DOHH2 (cell line): ENCODE results near the gene SEMA6A.

ENCODE experiments used
- H3F3A ChIP-seq: fragments of 200-600 bp; sonication (generic), shearing (Covaris generic); 2 replicates; pipeline ENCODE4 v1.6.0; 2016; ENCODE audit warnings: antibody characterized with exemption, mild to moderate bottlenecking; ENCODE audit not compliant: control insufficient read depth, insufficient read depth
- H3K27ac ChIP-seq: fragments of 200-600 bp; sonication (generic); 2 replicates; pipeline ENCODE4 v1.5.1; 2014; ENCODE audit warnings: low read depth, mild to moderate bottlenecking, low read length, moderate library complexity
- H3K27me3 ChIP-seq: fragments of 200-600 bp; sonication (generic); 2 replicates; pipeline ENCODE4 v1.6.1; 2014; ENCODE audit warnings: mild to moderate bottlenecking, low read length, mixed read lengths; ENCODE audit not compliant: control insufficient read depth
- H3K36me3 ChIP-seq: fragments of 200-600 bp; sonication (generic); 2 replicates; pipeline ENCODE4 v1.6.1; 2014; ENCODE audit warnings: mild to moderate bottlenecking, low read length, moderate library complexity, mixed read lengths; ENCODE audit not compliant: control insufficient read depth
- H3K4me1 ChIP-seq: fragments of 200-600 bp; sonication (generic); 2 replicates; pipeline ENCODE4 v1.6.1; 2014; ENCODE audit warnings: mild to moderate bottlenecking, low read length, mixed read lengths; ENCODE audit not compliant: control insufficient read depth
- H3K4me2 ChIP-seq: fragments of 200-600 bp; sonication (generic); 2 replicates; pipeline ENCODE4 v1.6.0; 2014; ENCODE audit warnings: mild to moderate bottlenecking, low read length, moderate library complexity
- H3K4me3 ChIP-seq: fragments of 200-600 bp; sonication (generic); 2 replicates; pipeline ENCODE4 v1.5.1; 2014; ENCODE audit warnings: mild to moderate bottlenecking, low read length, mixed read lengths
- H3K79me2 ChIP-seq: fragments of 200-600 bp; sonication (generic); 2 replicates; pipeline ENCODE4 v1.6.1; 2014; ENCODE audit warnings: mild to moderate bottlenecking, low read length, mixed read lengths; ENCODE audit not compliant: control insufficient read depth
- H3K9me2 ChIP-seq: fragments of 200-600 bp; sonication (generic); replicated peaks from 2 replicates; pipeline ENCODE4 v1.6.1; 2014; ENCODE audit warnings: mild to moderate bottlenecking, low read length, mixed read lengths; ENCODE audit not compliant: control insufficient read depth
- H3K9me3 ChIP-seq: fragments of 200-600 bp; sonication (generic); 2 replicates; pipeline ENCODE4 v1.6.1; 2014; ENCODE audit warnings: antibody characterized with exemption, low read length, mixed read lengths; ENCODE audit not compliant: control insufficient read depth, insufficient read depth
- H4K20me1 ChIP-seq: fragments of 200-600 bp; sonication (generic); 2 replicates; pipeline ENCODE4 v1.6.0; 2014; ENCODE audit warnings: low read depth, mild to moderate bottlenecking, antibody characterized with exemption, low read length, moderate library complexity; ENCODE audit not compliant: control insufficient read depth, insufficient read depth
- EZH2phosphoT487 ChIP-seq: fragments of 200-600 bp; sonication (generic); IDR thresholded peaks from 2 replicates; pipeline ENCODE4 v1.6.1; 2017; ENCODE audit warnings: borderline replicate concordance, mild to moderate bottlenecking, antibody characterized with exemption, low read length, moderate library complexity, mixed read lengths
- TF ChIP-seq, protein P1 (sequence below): fragments of 200-600 bp; sonication (generic); IDR thresholded peaks from one replicate; pipeline ENCODE4 v1.5.1; 2014; ENCODE audit warnings: antibody characterized with exemption, mild to moderate bottlenecking, low read depth, low read length; ENCODE audit not compliant: poor library complexity, severe bottlenecking

The SEMA6A gene

GRCh38 chr5:116402235-116402634, 172.4 kb downstream of the SEMA6A start:
- no peaks in the 10 kb centered on the region for H3K79me2 ChIP-seq
- no peak for TF ChIP-seq EZH2phosphoT487
- H3K9me3 ChIP-seq, result no peaks in the 10 kb centered on the region
- H3K4me2 ChIP-seq, result no peak overlapping the region
- no peaks in the 10 kb centered on the region for H3K36me3 ChIP-seq
- H3K27ac ChIP-seq, result no peak overlapping the region
- no peaks in the 10 kb centered on the region for H3K9me2 ChIP-seq
- H3F3A ChIP-seq, result no peaks in the 10 kb centered on the region
- no peak overlapping the region for H3K4me3 ChIP-seq
- H3K27me3 ChIP-seq, result no peaks in the 10 kb centered on the region
- H4K20me1 ChIP-seq, result no peaks in the 10 kb centered on the region
- H3K4me1 ChIP-seq, result no peaks in the 10 kb centered on the region

GRCh38 chr5:116401576-116401975, 173.0 kb downstream of the SEMA6A start:
- H3K27me3 ChIP-seq, result no peaks in the 10 kb centered on the region
- no peaks in the 10 kb centered on the region for H3K9me3 ChIP-seq
- H4K20me1 ChIP-seq, result no peaks in the 10 kb centered on the region
- H3K4me2 ChIP-seq, result no peak overlapping the region
- no peak overlapping the region for H3K27ac ChIP-seq
- no peaks in the 10 kb centered on the region for H3K4me1 ChIP-seq
- H3F3A ChIP-seq, result no peaks in the 10 kb centered on the region
- H3K79me2 ChIP-seq, result no peaks in the 10 kb centered on the region
- H3K4me3 ChIP-seq, result no peak overlapping the region
- no peaks in the 10 kb centered on the region for H3K9me2 ChIP-seq
- no peaks in the 10 kb centered on the region for H3K36me3 ChIP-seq
- TF ChIP-seq, protein P1, sequence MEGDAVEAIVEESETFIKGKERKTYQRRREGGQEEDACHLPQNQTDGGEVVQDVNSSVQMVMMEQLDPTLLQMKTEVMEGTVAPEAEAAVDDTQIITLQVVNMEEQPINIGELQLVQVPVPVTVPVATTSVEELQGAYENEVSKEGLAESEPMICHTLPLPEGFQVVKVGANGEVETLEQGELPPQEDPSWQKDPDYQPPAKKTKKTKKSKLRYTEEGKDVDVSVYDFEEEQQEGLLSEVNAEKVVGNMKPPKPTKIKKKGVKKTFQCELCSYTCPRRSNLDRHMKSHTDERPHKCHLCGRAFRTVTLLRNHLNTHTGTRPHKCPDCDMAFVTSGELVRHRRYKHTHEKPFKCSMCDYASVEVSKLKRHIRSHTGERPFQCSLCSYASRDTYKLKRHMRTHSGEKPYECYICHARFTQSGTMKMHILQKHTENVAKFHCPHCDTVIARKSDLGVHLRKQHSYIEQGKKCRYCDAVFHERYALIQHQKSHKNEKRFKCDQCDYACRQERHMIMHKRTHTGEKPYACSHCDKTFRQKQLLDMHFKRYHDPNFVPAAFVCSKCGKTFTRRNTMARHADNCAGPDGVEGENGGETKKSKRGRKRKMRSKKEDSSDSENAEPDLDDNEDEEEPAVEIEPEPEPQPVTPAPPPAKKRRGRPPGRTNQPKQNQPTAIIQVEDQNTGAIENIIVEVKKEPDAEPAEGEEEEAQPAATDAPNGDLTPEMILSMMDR, result no peak
- no peak for TF ChIP-seq EZH2phosphoT487

DNA sequence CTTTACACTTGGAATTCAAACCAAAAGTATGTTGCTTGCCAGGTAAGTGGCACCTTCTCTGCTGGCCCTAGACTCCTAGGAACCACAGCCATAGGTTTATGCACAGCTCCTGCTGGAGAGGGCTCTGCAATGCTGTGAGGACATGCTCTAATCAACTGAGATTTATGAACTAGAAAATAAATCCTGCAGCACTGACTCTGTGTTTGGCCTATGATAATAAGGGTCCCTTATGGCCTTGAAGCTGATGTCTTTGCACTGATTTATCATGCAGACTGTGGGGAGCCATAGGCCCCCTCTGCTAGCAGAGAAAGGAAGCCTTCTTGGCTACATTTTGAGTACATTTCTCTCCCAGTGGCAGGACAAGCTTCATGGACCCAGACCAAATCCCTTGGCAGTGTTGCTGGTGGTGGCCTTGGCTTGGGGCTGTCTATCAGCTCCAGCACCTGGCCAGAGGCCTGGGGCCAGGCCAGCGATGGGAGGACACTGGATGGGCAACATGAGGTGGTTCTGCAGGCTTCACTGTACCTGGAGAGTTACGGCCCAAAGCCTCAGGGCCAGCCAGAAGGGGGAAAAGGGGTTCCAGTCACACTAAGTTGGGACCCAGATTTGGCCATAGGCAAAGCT, 178.0 kb downstream of the SEMA6A start:
- no peaks in the 10 kb centered on the region for H3K9me2 ChIP-seq
- no peak overlapping the region for H3K4me2 ChIP-seq
- no peaks in the 10 kb centered on the region for H3K27me3 ChIP-seq
- no peaks in the 10 kb centered on the region for H4K20me1 ChIP-seq
- no peak overlapping the region for H3K4me3 ChIP-seq
- no peaks in the 10 kb centered on the region for H3K36me3 ChIP-seq
- no peak for TF ChIP-seq EZH2phosphoT487
- TF ChIP-seq, protein P1, result no peak
- no peak overlapping the region for H3K27ac ChIP-seq
- H3K4me1 ChIP-seq, result no peaks in the 10 kb centered on the region
- H3F3A ChIP-seq, result no peaks in the 10 kb centered on the region
- no peaks in the 10 kb centered on the region for H3K79me2 ChIP-seq
- H3K9me3 ChIP-seq, result no peaks in the 10 kb centered on the region

GRCh38 chr5:116395631-116396203, 178.9 kb downstream of the SEMA6A start:
- Histone ChIP-seq H3K4me3 (no peak overlapping the region), H4K20me1 (no peaks in the 10 kb centered on the region), H3K36me3 (no peaks in the 10 kb centered on the region), H3K27ac (no peak overlapping the region), H3K4me1 (no peaks in the 10 kb centered on the region), H3K4me2 (no peak overlapping the region), H3F3A (no peaks in the 10 kb centered on the region), H3K9me3 (no peaks in the 10 kb centered on the region), H3K27me3 (no peaks in the 10 kb centered on the region), H3K9me2 (no peaks in the 10 kb centered on the region), H3K79me2 (no peaks in the 10 kb centered on the region)
- TF ChIP-seq, protein P1, result no peak
- no peak for TF ChIP-seq EZH2phosphoT487
